Testis (tissue), 3 donors: ENCODE data around the gene FBXO7. TPM values are rescaled to one million over a fixed set of nuclear protein-coding genes. Genes with fewer than 3 reads are reported as not detected.

Source experiments
- DNase-seq: peaks from one replicate; pipeline ENCODE4 v3.0.0-alpha.2; 2019
- H3K27ac ChIP-seq, 2 donors: fragments of 200-600 bp; sonication (generic); one replicate each; pipeline ENCODE4 v1.5.1; 2019
- H3K27me3 ChIP-seq: fragments of 200-600 bp; sonication (generic); one replicate; pipeline ENCODE4 v1.5.1; 2019
- H3K36me3 ChIP-seq: fragments of 200-600 bp; sonication (generic); one replicate; pipeline ENCODE4 v1.5.1; 2017; ENCODE audit warnings: low read depth; ENCODE audit errors: missing control alignments
- H3K4me1 ChIP-seq: fragments of 200-600 bp; sonication (generic); one replicate; pipeline ENCODE4 v1.5.1; 2019
- H3K4me3 ChIP-seq, 2 donors: fragments of 200-600 bp; sonication (generic); one replicate each; pipeline ENCODE4 v1.5.1; 2017 to 2019
- H3K9me3 ChIP-seq: fragments of 200-600 bp; sonication (generic); one replicate; pipeline ENCODE4 v1.5.1; 2017
- POLR2A ChIP-seq: fragments of 450-650 bp; IDR thresholded peaks from one replicate; pipeline ENCODE4 v1.6.1; 2017; ENCODE audit warnings: antibody characterized with exemption, mild to moderate bottlenecking, moderate library complexity
- WGBS, 2 donors: methylation state at CpG; one replicate each; pipeline ENCODE4 v1.1.5; 2018; 5-methylcytosine and 5-hydroxymethylcytosine counted together
- intact Hi-C: fragments of 100-400 bp; cut with DNase I; formaldehyde crosslinking; loops from one replicate; pipeline ENCODE4 v1.15.1; 2023; ENCODE audit warnings: low total_unique reads
- polyA plus RNA-seq: library from polyadenylated mRNA; stranded (reverse); fragments of 350-450 nt; fragmentation: Illumina TruSeq; extraction: RNeasy Lipid Tissue Mini Kit (QIAGEN cat#74804); gene quantifications from one replicate; pipeline ENCODE4 v1.2.3, GENCODE V29; 2014; ENCODE audit warnings: low read depth, low replicate concordance; ENCODE audit not compliant: insufficient read depth
- total RNA-seq, 2 donors: library from RNA; depleted of rRNA; stranded (reverse); fragments of >200 nt; gene quantifications; one replicate each; pipeline ENCODE4 v1.2.3, GENCODE V29; 2016
- TF ChIP-seq, protein P1 (sequence below), 3 experiments: fragments of 450-650 bp in 2 of 3; fragments of 200-600 bp in 1 of 3; sonication (generic) in 1 of 3; IDR thresholded peaks; one replicate each; pipeline ENCODE4 v1.5.1; 2016 to 2019; ENCODE audit warnings: antibody characterized with exemption in 3 of 3, mild to moderate bottlenecking in 2 of 3, moderate library complexity in 1 of 3

The FBXO7 gene
- total and polyA plus RNA-seq, 3 donors from 2014 or later: 184 to 270 (median 203) TPM

DNA sequence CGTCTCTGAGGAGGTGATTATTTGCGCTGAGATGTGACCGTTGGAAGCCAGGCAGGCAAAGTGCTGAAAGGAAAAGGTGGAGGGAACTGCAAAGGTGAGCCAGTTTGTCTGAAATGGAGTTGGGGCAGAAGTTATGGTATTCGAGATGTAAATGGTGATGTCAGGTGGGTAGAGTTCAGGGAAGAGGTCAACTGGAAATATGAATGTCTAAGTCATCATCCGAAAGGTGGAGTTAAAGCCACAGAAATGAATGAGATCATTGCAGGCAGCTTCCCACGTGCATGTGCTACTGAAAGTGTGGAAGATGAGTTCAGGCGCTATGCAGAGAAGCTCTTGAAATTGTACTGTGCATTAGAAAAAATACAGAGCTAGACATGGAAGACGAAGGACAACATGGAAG, 8.1 kb upstream of the FBXO7 start:
- no peak for TF ChIP-seq POLR2A
- intact Hi-C loops: no loop called here
- H3K9me3 ChIP-seq: no peaks in the 10 kb centered on the region
- H3K4me3 ChIP-seq: no peak overlapping the region
- 76 to 83% methylated on average over 8 of the region's 8 CpGs for WGBS, 2 donors
- no peak for DNase-seq
- no peaks in the 10 kb centered on the region for H3K4me1 ChIP-seq
- no peak overlapping the region for H3K27ac ChIP-seq
- H3K36me3 ChIP-seq: no peaks in the 10 kb centered on the region
- no peaks in the 10 kb centered on the region for H3K27me3 ChIP-seq

DNA sequence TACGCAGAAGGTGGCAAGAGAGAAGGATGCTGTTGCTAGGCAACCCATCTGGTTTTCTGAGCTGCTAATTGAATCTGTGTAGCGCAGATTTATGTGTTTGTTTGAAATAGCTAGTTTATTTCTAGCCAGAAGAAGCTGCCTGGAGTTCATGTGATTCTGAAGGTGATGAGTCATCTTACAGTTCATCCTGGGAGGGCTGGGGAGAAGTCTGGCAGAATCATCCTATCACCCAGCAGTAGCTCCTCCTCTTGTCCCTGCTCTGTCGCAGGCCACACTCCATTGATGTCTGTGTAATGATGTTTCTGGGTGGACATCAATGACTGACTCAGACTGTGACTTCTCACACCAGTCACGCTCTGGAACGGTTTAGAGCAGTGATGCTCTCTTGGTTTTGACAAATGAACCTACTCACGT, 4.8 kb upstream of the FBXO7 start:
- H3K27me3 ChIP-seq: no peaks in the 10 kb centered on the region
- 43 to 55% methylated on average over 6 of the region's 6 CpGs for WGBS, 2 donors
- no peaks in the 10 kb centered on the region for H3K36me3 ChIP-seq
- no peaks in the 10 kb centered on the region for H3K9me3 ChIP-seq
- H3K4me1 ChIP-seq: peaks cover 5% of the 10 kb centered on the region
- intact Hi-C loops: no loop called here
- no peak overlapping the region for H3K4me3 ChIP-seq
- no peak overlapping the region for H3K27ac ChIP-seq
- TF ChIP-seq POLR2A: no peak
- TF ChIP-seq, protein P1, sequence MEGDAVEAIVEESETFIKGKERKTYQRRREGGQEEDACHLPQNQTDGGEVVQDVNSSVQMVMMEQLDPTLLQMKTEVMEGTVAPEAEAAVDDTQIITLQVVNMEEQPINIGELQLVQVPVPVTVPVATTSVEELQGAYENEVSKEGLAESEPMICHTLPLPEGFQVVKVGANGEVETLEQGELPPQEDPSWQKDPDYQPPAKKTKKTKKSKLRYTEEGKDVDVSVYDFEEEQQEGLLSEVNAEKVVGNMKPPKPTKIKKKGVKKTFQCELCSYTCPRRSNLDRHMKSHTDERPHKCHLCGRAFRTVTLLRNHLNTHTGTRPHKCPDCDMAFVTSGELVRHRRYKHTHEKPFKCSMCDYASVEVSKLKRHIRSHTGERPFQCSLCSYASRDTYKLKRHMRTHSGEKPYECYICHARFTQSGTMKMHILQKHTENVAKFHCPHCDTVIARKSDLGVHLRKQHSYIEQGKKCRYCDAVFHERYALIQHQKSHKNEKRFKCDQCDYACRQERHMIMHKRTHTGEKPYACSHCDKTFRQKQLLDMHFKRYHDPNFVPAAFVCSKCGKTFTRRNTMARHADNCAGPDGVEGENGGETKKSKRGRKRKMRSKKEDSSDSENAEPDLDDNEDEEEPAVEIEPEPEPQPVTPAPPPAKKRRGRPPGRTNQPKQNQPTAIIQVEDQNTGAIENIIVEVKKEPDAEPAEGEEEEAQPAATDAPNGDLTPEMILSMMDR (IDR thresholded peaks at IDR 0.05): no peak
- no peak for DNase-seq

DNA sequence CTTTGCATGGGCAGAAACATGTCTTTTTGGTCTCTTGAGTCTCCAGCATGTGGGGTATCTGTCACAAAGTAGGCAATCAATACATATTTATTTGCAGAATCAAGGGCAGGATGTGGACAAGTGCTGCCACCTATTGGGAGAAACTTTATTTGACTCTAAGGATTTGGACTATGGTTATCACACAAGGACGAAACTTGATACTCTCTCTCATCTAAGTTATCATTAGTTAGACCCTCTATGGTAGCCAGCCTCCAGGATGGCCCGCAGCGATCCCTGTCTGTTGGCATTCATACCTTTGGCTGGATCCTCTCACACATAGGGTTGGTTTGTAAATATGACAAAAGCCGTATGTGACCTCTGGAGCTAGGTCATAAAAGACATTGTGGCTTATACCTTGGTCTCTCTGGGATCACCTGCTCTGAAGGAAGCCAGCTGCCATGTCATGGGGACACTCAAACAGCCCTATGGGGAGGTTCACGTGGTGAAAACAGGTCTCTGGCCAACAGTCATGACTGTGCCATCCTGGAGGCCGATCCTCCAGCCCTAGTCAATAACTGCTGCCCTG, 1.1 kb upstream of the FBXO7 start:
- no peaks in the 10 kb centered on the region for H3K36me3 ChIP-seq
- no peak for DNase-seq
- no peaks in the 10 kb centered on the region for H3K27me3 ChIP-seq
- intact Hi-C loops: no loop called here
- 29 to 37% methylated on average over 6 of the region's 6 CpGs for WGBS, 2 donors
- peak overlapping the region in 1 of 2 donors; percentile 100 for H3K4me3 ChIP-seq
- no peaks in the 10 kb centered on the region for H3K9me3 ChIP-seq
- no peak for TF ChIP-seq POLR2A
- TF ChIP-seq, protein P1 (IDR thresholded peaks at IDR 0.05): peak in 2 of 3 experiments; percentile 32 to 61
- H3K27ac ChIP-seq: peak overlapping the region in 1 of 2 donors; percentile 98
- peaks cover 19% of the 10 kb centered on the region for H3K4me1 ChIP-seq

DNA sequence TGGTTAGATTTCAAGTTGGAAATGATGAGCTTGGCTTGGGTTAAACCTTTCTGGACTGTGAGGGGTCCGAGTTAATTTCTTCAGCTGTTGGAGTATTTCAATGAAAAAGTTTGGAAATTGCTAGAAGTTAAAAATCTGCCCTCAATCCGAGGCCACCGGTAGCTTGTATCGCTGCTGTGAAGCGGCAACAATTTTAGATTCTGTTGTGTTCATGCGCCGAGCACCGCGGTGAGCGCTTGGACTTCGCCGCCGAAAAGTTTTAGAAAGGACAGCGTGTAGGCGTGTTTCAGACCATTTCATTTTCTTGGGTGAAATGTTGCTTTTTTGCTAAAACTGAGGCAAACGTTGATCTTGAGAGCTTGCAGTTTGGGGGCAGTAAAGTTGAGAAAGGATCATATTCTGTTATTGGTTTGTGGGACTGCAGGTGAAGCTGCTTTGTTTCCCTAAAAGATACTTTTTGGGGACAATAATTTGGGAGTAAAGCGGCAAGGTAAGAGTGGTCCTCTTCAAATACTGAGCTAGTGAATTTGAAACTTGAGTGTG, 928 bp downstream of the FBXO7 start:
- DNase-seq: peak; percentile 60
- Histone ChIP-seq H3K4me3 (peak overlapping the region; percentile 96 to 100), H3K4me1 (peaks cover 19% of the 10 kb centered on the region), H3K9me3 (no peaks in the 10 kb centered on the region), H3K36me3 (no peaks in the 10 kb centered on the region), H3K27me3 (no peaks in the 10 kb centered on the region), H3K27ac (peak overlapping the region; percentile 98 to 100)
- TF ChIP-seq POLR2A: no peak
- TF ChIP-seq, protein P1 (IDR thresholded peaks at IDR 0.05): no peak
- WGBS, 2 donors: 0 to 1% methylated on average over 17 of the region's 17 CpGs
- intact Hi-C loops: no loop called here

DNA sequence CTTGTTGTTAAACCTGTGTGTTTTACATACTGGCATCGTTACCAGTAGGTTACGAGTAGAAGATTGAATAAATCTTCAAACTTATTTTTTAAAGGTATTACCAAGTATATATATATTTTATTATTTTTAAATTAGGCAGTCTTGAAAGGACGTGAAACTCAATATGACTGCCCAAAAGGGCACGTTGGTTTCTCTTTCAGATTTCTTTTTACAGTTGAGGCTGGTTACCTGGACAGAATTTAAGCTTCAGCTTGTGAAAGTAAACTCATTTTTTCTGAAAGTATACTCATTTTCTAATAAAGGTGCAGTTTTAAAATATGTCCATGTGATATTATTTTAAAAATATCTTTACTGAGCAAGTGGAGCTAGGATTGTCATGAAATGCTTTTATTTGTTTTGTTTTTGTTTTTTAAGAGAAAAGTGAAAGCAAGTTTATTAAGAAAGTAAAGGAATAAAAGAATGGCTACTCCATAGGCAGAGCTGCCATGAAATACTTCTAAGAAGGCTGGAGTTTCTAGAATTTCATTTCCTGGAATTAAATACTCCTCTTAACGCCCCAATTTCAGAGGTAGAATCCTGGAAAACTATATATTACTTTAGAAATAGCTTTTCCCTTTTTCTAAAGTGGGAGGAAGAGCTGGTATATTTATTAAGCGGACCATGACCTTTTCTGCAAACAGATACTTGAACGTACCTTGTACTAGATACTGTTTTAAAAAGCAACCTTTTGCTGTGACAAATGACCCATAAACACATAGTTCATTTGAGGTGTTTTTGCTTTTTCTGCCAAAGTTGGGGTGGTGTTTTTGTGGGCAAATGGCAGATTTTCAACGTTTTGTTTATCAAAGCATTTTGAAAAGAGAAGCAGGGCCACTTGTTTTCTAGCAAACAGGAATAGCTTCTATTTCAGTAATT, 1.9 kb downstream of the FBXO7 start:
- no peak for TF ChIP-seq POLR2A
- TF ChIP-seq, protein P1 (IDR thresholded peaks at IDR 0.05): no peak
- intact Hi-C loops: no loop called here
- Histone ChIP-seq H3K27me3 (no peaks in the 10 kb centered on the region), H3K27ac (peak overlapping the region; percentile 98 to 100), H3K4me1 (peaks cover 19% of the 10 kb centered on the region), H3K9me3 (no peaks in the 10 kb centered on the region), H3K4me3 (peak overlapping the region; percentile 96 to 100), H3K36me3 (no peaks in the 10 kb centered on the region)
- 9 to 17% methylated on average over 8 of the region's 8 CpGs for WGBS, 2 donors
- no peak for DNase-seq
